Kasumi-1 (cell line): ENCODE data around the gene UBA1.

Source experiments
- DNase-seq, 2 experiments: peaks; one replicate each; lab custom pipeline; 2025; lab: John Stamatoyannopoulos, UW

The UBA1 gene

DNA sequence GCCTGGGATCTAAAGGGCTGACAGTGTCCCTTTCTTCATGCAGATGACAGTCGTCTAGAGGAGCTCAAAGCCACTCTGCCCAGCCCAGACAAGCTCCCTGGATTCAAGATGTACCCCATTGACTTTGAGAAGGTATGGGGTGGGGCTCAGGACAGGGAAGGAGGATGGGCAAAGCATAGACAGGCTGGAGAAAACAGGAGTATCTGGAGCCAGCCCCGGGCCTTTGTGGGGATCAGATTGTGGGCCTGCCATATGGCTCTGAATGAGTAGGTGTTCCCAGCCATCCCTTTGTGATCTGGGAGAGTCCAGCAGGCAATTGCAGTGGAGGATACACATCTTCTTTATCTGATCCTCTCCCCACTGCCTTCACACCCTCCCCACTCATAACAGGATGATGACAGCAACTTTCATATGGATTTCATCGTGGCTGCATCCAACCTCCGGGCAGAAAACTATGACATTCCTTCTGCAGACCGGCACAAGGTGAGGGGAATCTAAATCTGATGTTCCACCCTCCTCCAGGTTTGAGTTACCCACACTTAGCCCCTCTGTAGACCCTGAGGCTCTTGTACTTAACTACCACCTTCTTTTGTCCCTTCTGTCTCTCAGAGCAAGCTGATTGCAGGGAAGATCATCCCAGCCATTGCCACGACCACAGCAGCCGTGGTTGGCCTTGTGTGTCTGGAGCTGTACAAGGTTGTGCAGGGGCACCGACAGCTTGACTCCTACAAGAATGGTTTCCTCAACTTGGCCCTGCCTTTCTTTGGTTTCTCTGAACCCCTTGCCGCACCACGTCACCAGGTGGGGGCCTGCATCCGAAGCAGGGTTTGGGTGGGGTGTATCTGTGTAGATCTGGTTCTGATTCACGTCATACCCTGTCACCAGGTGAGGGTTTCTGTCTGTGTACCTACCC, 19.0 kb downstream of the UBA1 start:
- DNase-seq, result no peak

DNA sequence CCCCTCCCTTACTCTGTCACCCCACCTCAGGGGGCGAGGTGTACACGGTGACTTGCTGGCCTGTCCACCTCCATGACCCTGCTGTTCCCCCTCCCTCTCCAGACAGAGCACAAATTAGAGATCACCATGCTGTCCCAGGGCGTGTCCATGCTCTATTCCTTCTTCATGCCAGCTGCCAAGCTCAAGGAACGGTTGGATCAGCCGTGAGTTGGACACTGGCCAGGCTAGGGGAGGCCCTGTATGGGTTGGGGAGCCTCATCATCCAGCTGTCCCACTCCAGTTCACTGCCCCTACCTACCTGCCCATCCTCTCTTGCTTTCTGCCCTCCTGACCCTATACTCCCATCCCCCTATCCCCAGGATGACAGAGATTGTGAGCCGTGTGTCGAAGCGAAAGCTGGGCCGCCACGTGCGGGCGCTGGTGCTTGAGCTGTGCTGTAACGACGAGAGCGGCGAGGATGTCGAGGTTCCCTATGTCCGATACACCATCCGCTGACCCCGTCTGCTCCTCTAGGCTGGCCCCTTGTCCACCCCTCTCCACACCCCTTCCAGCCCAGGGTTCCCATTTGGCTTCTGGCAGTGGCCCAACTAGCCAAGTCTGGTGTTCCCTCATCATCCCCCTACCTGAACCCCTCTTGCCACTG, 20.9 kb downstream of the UBA1 start:
- no peak for DNase-seq

DNA sequence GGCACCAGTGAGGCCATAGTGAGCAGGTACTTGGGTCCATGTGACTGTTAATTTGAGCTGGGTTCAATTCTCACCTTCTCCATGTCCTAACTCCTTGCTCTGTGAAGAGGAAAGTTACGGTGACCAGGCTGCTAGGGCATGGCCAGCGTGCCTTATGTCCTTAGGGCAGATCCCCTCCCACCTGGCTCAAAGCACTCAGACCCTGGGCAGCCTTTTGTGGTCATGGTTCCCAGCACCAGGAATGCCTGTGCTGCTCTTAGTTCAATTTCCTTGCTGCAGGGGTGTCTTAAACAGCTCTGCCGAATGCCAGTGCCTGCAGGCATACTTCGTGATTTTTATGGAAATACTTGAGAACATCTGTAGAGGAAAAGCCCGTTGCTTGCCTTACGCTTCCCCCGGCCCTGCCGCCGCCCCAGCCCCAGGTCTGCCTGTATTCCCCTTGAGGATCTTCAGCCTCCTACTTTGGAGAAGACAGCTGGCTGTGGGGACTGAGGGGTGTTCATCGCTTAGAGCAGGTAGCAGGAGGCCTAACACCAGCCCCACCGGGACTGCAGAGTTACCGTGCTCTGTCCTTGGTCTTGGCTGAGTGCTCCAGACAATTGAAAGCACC, 21.8 kb downstream of the UBA1 start:
- DNase-seq, result no peak

DNA sequence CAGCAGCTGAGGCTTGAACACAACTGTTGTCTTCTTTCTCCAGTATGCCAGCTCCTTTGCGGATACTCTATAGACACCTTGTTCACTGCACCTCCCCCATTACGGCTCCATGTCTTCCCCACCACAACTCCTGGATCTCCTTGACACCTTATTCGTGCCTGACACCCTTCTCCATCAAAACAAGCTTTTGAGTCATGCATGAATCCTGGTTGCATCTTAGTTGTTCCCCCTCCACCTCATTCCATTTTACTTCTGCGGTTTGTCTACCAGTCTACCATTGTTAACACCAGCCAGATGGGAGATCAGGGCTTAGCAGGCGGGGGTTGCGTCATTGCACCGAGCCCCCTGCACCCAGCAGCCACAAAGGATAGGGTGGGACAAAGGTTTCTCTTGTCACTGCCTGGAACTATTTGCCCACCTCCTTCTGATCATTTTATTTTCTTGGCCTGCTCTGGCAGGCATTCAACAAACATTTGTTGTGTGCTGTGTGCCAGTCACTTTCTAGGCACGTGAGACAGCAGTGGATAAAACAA, 22.8 kb downstream of the UBA1 start:
- no peak for DNase-seq

DNA sequence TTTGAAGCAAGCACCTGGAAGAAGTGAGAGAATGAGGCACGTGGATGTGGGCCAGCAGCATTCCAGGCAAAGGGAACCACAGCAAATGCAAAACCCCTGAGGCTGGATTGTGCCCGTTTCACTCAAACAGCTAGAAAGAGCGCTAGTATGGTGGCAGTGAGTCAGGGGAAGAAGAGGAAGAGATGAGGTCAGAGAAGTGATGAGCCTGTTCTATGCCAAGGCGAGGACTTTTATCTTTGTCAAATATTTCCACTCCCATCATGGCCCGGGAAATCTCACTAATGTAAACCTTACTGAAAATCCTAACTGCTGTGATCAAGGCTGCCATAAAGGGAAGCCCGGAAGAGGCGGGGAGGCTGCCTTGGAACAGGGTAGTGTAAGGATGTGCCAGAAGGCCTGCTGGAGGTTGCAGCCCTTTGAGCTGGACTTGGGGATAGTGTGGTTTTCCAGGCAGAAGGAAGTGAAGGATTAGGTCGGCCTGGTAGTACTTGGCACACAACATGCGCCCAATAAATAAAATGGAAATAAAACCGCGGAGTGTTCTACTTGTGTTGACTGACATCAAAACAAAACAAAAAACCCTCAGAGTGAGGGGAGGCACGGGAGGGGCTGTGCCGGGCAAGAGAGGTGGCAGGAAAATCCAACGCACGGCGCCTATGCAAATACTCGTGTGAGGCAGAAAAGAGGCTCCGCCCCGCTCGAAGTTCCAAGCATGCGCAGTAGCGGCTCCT, 23.7 kb downstream of the UBA1 start:
- peak; percentile 9 to 31 for DNase-seq

DNA sequence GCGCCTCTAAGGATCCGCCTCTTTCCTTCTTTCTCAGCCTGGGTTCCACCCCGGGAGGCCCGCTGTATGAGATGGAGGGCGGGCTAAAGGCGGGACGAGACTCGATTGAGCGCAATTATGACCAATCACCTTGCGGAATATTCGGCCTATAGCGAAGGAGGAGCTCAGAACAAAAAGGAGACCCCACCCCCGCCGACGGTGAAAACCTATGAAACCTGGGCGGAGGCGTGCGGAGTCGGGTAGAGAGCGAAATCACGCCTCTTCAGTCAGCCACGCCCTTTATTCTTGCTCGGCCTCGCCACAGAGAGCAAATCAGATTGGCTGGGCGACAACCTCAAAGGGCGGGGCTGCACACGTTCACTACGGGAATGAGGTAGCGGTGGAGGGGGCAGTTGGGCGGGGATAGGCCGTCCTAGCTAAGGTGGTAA, 24.2 kb downstream of the UBA1 start:
- peak; percentile 95 for DNase-seq

DNA sequence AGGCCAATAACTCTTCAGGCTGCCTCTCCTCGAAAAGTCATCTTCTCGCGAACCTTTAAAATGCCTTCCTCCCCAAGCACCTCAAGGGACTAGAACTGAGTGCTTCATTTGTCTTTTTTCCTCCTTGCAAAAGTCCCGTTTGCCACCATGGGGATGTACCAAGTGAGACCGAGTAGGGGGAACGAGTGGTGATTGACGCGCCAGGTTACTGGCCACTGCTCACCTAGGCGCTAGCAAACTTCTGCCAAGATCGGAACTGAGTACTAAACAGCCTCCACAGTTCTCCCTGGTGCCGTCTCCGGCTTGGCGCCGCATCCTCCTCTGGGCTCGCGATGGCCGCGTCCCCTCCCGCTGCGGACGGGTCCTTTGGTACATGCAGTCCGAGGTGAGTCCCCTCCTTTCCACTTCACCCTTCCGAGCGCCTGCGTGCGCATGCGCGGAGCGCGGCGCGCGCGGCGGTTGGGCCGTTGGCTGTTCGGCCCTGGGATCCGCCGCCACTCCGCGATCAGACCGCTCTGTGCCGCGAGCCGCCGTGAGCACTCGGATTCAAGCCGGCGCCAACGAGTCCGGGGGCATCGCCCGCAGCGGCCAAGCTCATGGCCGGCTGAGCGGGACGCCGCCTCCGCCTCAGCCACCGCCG, 24.8 kb downstream of the UBA1 start, which contains the start of gene CDK16:
Gene CDK16, plus strand, starts transcription at position 402 of the 640 bp plus-strand sequence. CDS start 4,877 bp downstream, outside the sequence.
- DNase-seq, result peak; percentile 47 to 65

DNA sequence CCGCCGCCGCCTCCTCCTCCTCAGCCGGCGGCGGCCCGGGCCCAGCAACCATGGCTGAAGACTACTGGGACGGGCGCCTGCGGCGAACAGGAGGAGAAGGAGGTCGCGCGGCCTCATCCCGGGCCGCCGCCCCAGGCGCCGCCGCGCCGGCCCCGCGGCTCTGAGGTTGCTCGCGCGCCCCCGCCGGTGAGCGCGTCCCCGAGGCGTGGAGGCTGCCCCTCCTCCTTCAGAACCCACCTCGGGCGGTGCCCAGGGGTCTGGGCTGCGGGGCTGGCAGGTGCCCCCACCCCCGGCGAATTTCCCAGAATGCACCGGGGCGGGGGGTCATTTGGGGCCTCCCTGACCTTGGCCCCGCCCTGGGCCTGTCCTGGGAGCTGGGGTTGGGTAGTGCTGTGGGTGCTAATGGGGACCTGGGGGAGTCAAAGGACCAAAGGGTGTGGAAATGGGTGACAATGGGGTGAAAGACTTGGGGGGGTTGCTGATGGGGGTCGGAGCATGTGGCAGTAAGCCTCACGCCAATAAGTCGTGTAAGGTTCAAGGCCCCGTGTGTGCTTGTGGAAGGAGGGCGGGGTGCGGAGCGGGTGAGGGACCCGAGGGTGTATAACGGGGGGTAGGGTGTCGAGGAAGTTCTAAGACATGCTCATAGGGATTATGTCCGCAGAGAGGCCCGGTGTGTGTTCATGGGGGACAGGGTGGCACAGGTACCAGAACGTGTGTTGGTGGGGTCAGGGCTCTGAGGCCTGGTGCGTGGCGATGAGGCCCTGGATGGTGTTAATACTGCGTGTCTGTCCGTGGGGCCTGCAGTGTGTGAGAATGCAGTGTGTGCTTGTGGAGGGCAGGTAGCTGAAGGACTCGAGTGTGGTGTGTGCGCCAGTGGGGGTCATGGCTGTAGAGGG, 25.5 kb downstream of the UBA1 start:
- no peak for DNase-seq

DNA sequence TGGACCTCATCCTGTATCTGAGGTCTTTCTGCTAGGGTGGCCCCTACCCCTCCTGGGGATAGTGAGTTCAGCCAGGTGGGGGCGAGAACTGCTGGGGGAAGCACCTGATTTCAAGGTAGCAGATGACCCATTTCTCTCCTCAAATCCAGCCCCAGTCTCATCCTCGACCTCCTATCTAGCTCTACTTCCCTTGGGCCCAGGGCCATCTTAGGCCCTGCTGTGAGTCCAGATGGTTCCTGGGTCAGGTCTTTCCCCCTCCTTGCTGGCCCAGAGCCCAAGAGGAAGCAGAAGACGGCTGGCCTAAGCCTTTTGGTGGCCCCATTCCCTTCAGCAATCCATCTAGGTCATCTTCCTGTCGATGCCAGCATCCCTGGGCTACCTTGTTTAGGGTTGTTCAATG, 28.1 kb downstream of the UBA1 start:
- DNase-seq, result no peak

DNA sequence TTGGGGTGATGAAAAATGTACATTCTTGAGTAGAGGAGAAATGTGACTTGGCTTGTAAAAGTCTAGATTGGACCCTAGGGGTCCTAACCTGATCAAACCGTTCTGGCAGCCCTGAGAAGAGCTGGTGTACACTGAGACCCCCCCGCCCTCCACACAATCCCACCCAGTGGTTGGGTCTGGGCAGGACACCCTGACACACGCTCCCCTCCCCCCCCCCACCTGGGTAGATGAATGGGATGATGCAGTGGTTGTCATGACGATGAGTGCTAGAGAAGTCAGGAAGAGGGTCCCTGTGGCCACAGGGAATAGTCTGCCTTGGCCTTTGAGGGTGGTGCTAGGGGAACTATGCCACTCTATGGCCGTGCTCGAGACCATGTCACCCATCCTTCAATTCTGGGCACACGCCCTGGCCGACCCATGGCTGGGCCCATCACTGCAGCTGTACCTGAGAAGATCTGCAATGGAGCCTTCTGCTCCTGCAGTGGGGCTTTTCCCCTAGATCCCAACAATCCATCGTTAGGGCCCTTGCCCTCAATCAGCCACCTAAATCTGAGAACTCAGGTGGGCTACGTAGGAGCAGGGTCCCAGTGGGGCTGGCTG, 29.2 kb downstream of the UBA1 start:
- DNase-seq, result no peak

DNA sequence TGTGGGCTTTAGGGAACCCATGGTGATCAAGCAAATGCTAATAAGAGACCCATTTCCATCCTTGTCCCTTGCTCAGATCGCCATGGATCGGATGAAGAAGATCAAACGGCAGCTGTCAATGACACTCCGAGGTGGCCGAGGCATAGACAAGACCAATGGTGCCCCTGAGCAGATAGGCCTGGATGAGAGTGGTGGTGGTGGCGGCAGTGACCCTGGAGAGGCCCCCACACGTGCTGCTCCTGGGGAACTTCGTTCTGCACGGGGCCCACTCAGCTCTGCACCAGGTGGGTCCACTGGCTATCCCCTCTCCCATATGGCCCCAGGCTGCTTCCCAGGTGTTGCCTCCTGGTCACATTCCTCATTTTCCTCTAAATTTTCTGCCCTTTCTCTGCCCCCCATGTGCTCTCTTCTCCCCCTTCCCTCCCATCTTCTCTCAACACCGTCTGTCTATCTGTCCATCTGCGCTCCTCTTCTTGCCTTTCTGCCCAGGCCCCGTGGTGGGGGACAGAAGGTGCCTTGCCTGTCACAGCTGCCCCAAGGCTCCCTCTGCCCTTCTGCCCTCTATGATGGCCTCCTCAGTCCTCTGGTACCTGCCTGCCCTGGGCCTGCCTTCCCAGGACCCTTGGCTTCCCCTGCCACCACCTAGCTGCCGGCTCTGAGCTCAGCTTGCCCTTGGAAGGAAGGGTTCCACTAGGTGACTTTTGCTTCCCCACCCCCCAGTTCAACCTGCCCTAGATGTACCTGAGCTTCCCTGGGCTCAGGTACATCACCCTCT, 30.0 kb downstream of the UBA1 start:
- no peak for DNase-seq

DNA sequence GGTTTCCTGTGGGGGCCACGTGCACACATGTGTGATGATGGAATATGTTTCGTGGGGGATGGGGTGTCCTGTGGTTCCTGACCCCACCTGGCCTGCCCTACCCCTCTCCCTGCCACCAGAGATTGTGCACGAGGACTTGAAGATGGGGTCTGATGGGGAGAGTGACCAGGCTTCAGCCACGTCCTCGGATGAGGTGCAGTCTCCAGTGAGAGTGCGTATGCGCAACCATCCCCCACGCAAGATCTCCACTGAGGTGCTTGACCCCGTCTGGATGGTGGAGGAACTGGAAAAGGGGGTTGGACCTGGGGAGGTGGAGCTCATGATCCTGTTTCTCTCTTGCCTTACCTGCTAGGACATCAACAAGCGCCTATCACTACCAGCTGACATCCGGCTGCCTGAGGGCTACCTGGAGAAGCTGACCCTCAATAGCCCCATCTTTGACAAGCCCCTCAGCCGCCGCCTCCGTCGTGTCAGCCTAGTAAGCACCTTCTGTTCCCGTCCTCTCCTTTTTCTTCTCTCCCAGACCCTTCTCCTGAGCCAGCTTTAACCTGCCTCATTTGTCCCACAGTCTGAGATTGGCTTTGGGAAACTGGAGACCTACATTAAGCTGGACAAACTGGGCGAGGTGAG, 30.8 kb downstream of the UBA1 start:
- DNase-seq, result no peak

DNA sequence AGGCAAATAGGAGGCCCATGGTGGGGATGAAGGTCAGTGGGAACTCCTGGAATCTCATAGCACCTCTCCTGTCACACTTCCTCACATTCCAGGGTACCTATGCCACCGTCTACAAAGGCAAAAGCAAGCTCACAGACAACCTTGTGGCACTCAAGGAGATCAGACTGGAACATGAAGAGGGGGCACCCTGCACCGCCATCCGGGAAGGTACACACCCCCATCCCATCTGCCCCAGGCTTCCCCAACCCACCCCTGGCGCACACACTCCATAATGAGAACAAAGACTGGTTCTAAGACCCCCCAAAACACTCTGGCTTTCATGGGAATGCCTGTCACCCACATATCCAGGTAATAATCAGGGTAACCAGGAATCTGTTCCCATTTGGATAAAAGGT, 31.3 kb downstream of the UBA1 start:
- no peak for DNase-seq

DNA sequence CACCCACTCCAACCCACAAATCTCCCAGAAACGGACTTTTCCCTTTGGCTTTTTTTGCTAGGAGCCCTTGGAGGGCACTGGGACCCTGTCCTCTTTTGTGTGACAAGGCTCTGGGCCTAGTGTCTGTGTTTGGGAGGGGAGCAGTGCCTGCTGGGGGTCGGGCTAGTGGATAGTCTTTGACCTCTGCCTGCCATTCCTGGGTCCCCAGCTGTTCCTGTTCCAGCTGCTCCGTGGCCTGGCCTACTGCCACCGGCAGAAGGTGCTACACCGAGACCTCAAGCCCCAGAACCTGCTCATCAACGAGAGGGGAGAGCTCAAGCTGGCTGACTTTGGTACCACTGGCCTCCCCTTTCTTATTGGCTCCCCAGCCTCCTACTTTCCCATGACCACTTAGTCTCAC, 32.4 kb downstream of the UBA1 start:
- no peak for DNase-seq

DNA sequence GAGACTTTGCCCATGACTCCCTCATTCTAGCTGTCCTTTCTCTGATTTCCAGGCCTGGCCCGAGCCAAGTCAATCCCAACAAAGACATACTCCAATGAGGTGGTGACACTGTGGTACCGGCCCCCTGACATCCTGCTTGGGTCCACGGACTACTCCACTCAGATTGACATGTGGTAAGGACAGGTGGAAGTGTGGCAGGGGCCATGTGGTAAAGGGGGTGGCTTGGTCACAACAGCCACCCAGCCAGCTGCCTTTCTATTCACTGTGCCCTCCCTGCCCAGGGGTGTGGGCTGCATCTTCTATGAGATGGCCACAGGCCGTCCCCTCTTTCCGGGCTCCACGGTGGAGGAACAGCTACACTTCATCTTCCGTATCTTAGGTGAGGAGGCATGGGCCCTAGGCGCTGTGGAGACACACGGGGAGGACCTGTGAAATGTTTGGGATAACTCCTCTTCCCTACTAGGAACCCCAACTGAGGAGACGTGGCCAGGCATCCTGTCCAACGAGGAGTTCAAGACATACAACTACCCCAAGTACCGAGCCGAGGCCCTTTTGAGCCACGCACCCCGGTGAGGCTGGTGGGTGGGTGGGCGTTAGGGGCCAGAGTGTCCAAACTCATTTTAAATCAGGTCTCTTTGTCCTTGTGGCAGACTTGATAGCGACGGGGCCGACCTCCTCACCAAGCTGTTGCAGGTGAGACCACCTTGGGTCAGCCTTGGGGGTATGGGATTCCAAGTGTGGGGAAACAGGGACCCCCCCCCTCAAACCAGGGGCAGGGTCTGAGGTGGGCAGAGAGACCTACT, 33.1 kb downstream of the UBA1 start:
- DNase-seq, result no peak

DNA sequence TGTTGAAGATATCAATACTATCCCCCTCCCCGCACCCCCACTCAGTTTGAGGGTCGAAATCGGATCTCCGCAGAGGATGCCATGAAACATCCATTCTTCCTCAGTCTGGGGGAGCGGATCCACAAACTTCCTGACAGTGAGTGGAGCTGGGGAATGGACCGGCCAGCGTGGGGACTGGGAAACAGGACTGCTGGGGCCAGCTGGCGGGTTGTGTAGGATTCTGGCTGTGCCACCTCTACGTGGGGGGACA, 33.6 kb downstream of the UBA1 start:
- DNase-seq, result no peak

DNA sequence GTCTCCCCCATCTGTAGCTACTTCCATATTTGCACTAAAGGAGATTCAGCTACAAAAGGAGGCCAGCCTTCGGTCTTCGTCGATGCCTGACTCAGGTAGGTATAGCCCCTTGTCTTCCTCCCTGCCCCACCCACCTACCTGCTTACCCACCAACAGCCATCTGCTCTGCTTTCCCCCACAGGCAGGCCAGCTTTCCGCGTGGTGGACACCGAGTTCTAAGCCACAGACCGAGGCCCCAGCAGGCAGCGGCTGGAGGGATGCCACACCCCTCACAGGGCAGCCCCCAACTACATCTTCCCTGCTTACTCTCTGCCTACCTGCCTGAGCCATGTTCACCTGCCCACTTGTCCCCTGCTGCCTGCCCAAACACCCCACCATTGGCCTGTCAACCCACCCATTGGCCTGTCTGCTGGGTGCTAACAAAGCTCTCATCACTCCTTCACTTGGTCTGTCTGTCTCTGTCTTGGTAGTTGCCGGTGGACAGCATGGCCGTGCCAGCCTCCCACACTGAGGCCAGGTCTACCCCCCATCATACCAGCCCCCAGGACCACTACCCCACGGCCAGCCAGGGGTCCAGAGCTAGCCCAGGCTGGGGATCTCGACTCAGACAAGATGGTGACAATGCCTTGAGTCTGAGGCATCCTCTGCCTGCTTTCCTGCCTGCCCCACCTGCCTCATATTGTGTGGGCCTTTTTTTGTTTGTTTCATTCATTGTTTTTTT, 35.1 kb downstream of the UBA1 start:
- no peak for DNase-seq

DNA sequence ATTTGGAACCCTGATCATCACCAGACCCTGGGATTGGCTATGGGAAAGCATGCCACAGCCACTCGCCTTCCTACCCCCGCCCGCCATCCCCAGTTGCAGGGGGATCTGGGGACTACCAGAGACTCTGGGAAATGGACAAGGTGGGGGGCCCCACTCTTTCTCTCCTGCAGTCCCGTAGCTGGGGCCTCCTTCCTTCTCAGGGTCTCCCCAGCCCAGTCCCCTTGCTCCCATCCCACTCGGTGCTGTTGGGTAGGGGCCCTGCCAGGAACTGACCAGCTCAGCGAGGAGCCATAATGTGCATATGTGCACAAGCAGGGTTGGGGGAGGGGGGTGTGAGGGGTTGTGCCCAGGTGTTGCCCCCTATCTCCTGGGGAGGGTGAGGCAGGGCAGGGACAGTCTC, 35.8 kb downstream of the UBA1 start:
- DNase-seq, result no peak
